HEK293T (cell line): ENCODE results near the gene ZCRB1.
"Not testable (repeated sequence)": the region's sequence is repeated elsewhere in the genome, so short reads cannot be mapped to it uniquely, and the experiment has no call there.

Experiments used
- BHLHE40 ChIP-seq: fragments of 450-650 bp; IDR thresholded peaks from 2 replicates; pipeline ENCODE4 v1.6.1; 2016; ENCODE audit warnings: mild to moderate bottlenecking, moderate library complexity, borderline replicate concordance
- CTBP1 ChIP-seq: fragments of 450-650 bp; IDR thresholded peaks from 2 replicates; pipeline ENCODE4 v1.6.1; 2016; ENCODE audit warnings: borderline replicate concordance
- FOXK2 ChIP-seq: fragments of 450-650 bp; IDR thresholded peaks from 2 replicates; pipeline ENCODE4 v1.6.1; 2016; ENCODE audit warnings: mild to moderate bottlenecking
- FOXM1 ChIP-seq: fragments of 450-650 bp; IDR thresholded peaks from 2 replicates; pipeline ENCODE4 v1.6.1; 2017; ENCODE audit warnings: mild to moderate bottlenecking, borderline replicate concordance
- HDGF ChIP-seq: fragments of 450-650 bp; IDR thresholded peaks from 2 replicates; pipeline ENCODE4 v1.6.1; 2017; ENCODE audit warnings: antibody characterized with exemption, borderline replicate concordance
- L3MBTL2 ChIP-seq: fragments of 450-650 bp; conservative IDR thresholded peaks from 2 replicates; pipeline ENCODE4 v1.6.1; 2016; ENCODE audit warnings: mild to moderate bottlenecking
- LEF1 ChIP-seq: fragments of 450-650 bp; IDR thresholded peaks from 2 replicates; pipeline ENCODE4 v1.6.1; 2017; ENCODE audit warnings: mild to moderate bottlenecking, borderline replicate concordance
- PKNOX1 ChIP-seq: fragments of 450-650 bp; IDR thresholded peaks from 2 replicates; pipeline ENCODE4 v1.6.1; 2016
- SP1 ChIP-seq: fragments of 450-650 bp; IDR thresholded peaks from 2 replicates; pipeline ENCODE4 v1.6.1; 2017
- SUZ12 ChIP-seq: fragments of 450-650 bp; IDR thresholded peaks from 2 replicates; pipeline ENCODE4 v1.6.1; 2016; ENCODE audit warnings: mild to moderate bottlenecking
- TARDBP ChIP-seq: fragments of 450-650 bp; IDR thresholded peaks from 2 replicates; pipeline ENCODE4 v1.6.1; 2016

DNA sequence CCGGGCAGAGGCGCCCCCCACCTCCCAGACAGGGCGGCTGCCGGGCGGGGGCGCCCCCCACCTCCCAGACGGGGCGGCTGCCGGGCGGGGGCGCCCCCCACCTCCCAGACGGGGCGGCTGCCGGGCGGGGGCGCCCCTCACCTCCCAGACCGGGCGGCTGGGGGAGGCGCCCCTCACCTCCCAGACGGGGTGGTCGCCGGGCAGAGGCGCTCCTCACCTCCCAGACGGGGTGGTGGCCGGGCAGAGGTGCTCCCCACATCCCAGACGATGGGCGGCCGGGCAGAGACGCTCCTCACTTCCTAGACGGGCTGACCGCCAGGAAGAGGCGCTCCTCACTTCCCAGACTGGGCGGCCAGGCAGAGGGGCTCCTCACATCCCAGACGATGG, 24.1 kb upstream of the ZCRB1 start:
- not testable (repeated sequence) for TF ChIP-seq SP1, HDGF, CTBP1, BHLHE40, SUZ12, L3MBTL2, TARDBP, FOXK2, FOXM1, PKNOX1, LEF1
